HEK293 (cell line): ENCODE measurements around the gene BACE1.
"Not testable (repeated sequence)": the region's sequence is repeated elsewhere in the genome, so short reads cannot be mapped to it uniquely, and the experiment has no call there.

Experiments
- CTCF ChIA-PET: fragments of 350-600 bp; formaldehyde crosslinking; extraction: SDS; loops from one replicate; lab custom pipeline; 2021; ENCODE audit warnings: antibody characterized with exemption; lab: Yijun Ruan, JAX
- POLR2A ChIA-PET: fragments of 300-600 bp; formaldehyde crosslinking; extraction: SDS; loops from one replicate; lab custom pipeline; 2020; ENCODE audit warnings: antibody characterized with exemption, inconsistent platforms; lab: Yijun Ruan, JAX
- H3K27ac ChIP-seq: fragments of 200-500 bp; sonication (Bioruptor generic); 2 replicates; pipeline ENCODE4 v1.5.1; 2014; ENCODE audit warnings: low read depth, low read length, control low read depth, inconsistent platforms; ENCODE audit errors: extremely low read depth
- H3K36me3 ChIP-seq, 2 experiments: fragments of 200-500 bp in 1 of 2; sonication (Bioruptor generic) in 1 of 2; 1 replicate in 1 of 2; 2 replicates in 1 of 2; pipeline ENCODE4 v1.5.1; 2014 to 2017; ENCODE audit warnings: inconsistent platforms in 2 of 2, low read length in 2 of 2; ENCODE audit not compliant: control insufficient read depth in 2 of 2, insufficient read depth in 1 of 2
- H3K4me1 ChIP-seq: fragments of 200-500 bp; sonication (Bioruptor generic); 2 replicates; pipeline ENCODE4 v1.5.1; 2014; ENCODE audit warnings: mild to moderate bottlenecking, low read length, inconsistent platforms; ENCODE audit not compliant: control insufficient read depth, insufficient read depth
- H3K4me3 ChIP-seq: 2 replicates; pipeline ENCODE4 v1.5.1; 2011; ENCODE audit warnings: low read depth, mild to moderate bottlenecking, control low read depth, low read length, moderate library complexity
- H3K9me3 ChIP-seq: fragments of 200-500 bp; sonication (Bioruptor generic); 2 replicates; pipeline ENCODE4 v1.5.1; 2014; ENCODE audit warnings: low read depth, low read length, inconsistent platforms; ENCODE audit not compliant: control insufficient read depth, insufficient read depth
- GLI2 ChIP-seq: fragments of 450-650 bp; formaldehyde crosslinking; IDR thresholded peaks from 2 replicates; pipeline ENCODE4; 2017; ENCODE audit warnings: missing biosample characterization, missing genetic modification characterization, low read depth, borderline replicate concordance
- GLI4 ChIP-seq: fragments of 450-650 bp; formaldehyde crosslinking; IDR thresholded peaks from 2 replicates; pipeline ENCODE4 v1.5.1; 2016; ENCODE audit warnings: missing biosample characterization, missing genetic modification characterization
- KLF1 ChIP-seq: fragments of 450-650 bp; formaldehyde crosslinking; IDR thresholded peaks from 2 replicates; pipeline ENCODE4 v1.5.1; 2016; ENCODE audit warnings: missing biosample characterization, missing genetic modification characterization
- KLF10 ChIP-seq: fragments of 450-650 bp; IDR thresholded peaks from 2 replicates; pipeline ENCODE4 v1.5.1; 2018; ENCODE audit warnings: missing biosample characterization, mild to moderate bottlenecking, missing genetic modification characterization
- KLF8 ChIP-seq: fragments of 450-650 bp; formaldehyde crosslinking; IDR thresholded peaks from 2 replicates; pipeline ENCODE4 v1.5.1; 2016; ENCODE audit warnings: missing biosample characterization, missing genetic modification characterization
- YY1 ChIP-seq: fragments of 450-650 bp; formaldehyde crosslinking; IDR thresholded peaks from 2 replicates; pipeline ENCODE4 v1.5.1; 2018; ENCODE audit warnings: missing biosample characterization, missing genetic modification characterization
- ZBTB1 ChIP-seq: fragments of 450-650 bp; formaldehyde crosslinking; IDR thresholded peaks from 2 replicates; pipeline ENCODE4 v1.5.1; 2016; ENCODE audit warnings: missing biosample characterization, missing genetic modification characterization
- ZBTB21 ChIP-seq: fragments of 450-650 bp; formaldehyde crosslinking; IDR thresholded peaks from 2 replicates; pipeline ENCODE4 v1.5.1; 2017; ENCODE audit warnings: missing biosample characterization, missing genetic modification characterization
- ZFP37 ChIP-seq: fragments of 450-650 bp; formaldehyde crosslinking; IDR thresholded peaks from 2 replicates; pipeline ENCODE4 v1.5.1; 2016; ENCODE audit warnings: missing biosample characterization, missing genetic modification characterization
- ZFP41 ChIP-seq: fragments of 450-650 bp; formaldehyde crosslinking; IDR thresholded peaks from 2 replicates; pipeline ENCODE4 v1.5.1; 2016; ENCODE audit warnings: missing biosample characterization, missing genetic modification characterization, borderline replicate concordance
- ZNF132 ChIP-seq: fragments of 450-650 bp; formaldehyde crosslinking; IDR thresholded peaks from 2 replicates; pipeline ENCODE4 v1.5.1; 2017; ENCODE audit warnings: missing biosample characterization, missing genetic modification characterization, borderline replicate concordance
- ZNF223 ChIP-seq: fragments of 450-650 bp; formaldehyde crosslinking; IDR thresholded peaks from 2 replicates; pipeline ENCODE4 v1.5.1; 2016; ENCODE audit warnings: missing biosample characterization, missing genetic modification characterization
- ZNF404 ChIP-seq: fragments of 450-650 bp; formaldehyde crosslinking; IDR thresholded peaks from 2 replicates; pipeline ENCODE4 v1.5.1; 2017; ENCODE audit warnings: missing biosample characterization, missing genetic modification characterization
- ZNF501 ChIP-seq: fragments of 450-650 bp; formaldehyde crosslinking; IDR thresholded peaks from 2 replicates; pipeline ENCODE4 v1.5.1; 2016; ENCODE audit warnings: missing biosample characterization, missing genetic modification characterization
- ZNF521 ChIP-seq: fragments of 450-650 bp; formaldehyde crosslinking; IDR thresholded peaks from 2 replicates; pipeline ENCODE4 v1.5.1; 2017; ENCODE audit warnings: missing biosample characterization, mild to moderate bottlenecking, missing genetic modification characterization
- ZNF530 ChIP-seq: fragments of 450-650 bp; formaldehyde crosslinking; IDR thresholded peaks from 2 replicates; pipeline ENCODE4 v1.5.1; 2016; ENCODE audit warnings: low read depth, missing biosample characterization, missing genetic modification characterization
- ZNF560 ChIP-seq: fragments of 450-650 bp; formaldehyde crosslinking; IDR thresholded peaks from 2 replicates; pipeline ENCODE4 v1.5.1; 2017; ENCODE audit warnings: missing biosample characterization, missing genetic modification characterization, borderline replicate concordance
- ZNF600 ChIP-seq: fragments of 450-650 bp; formaldehyde crosslinking; IDR thresholded peaks from 2 replicates; pipeline ENCODE4 v1.5.1; 2016; ENCODE audit warnings: missing biosample characterization, missing genetic modification characterization
- ZNF843 ChIP-seq: fragments of 450-650 bp; formaldehyde crosslinking; IDR thresholded peaks from 2 replicates; pipeline ENCODE4 v1.5.1; 2016; ENCODE audit warnings: missing biosample characterization, missing genetic modification characterization
- ZXDB ChIP-seq: fragments of 450-650 bp; formaldehyde crosslinking; IDR thresholded peaks from 2 replicates; pipeline ENCODE4 v1.5.1; 2016; ENCODE audit warnings: missing biosample characterization, missing genetic modification characterization
- TF ChIP-seq, protein P1 (sequence below): fragments of 450-650 bp; formaldehyde crosslinking; IDR thresholded peaks from 2 replicates; pipeline ENCODE4 v1.5.1; 2016; ENCODE audit warnings: missing biosample characterization, missing genetic modification characterization
- TF ChIP-seq, protein P2 (sequence below): fragments of 450-650 bp; formaldehyde crosslinking; IDR thresholded peaks from 2 replicates; pipeline ENCODE4 v1.5.1; 2016; ENCODE audit warnings: missing biosample characterization, missing genetic modification characterization

BACE1 gene

DNA sequence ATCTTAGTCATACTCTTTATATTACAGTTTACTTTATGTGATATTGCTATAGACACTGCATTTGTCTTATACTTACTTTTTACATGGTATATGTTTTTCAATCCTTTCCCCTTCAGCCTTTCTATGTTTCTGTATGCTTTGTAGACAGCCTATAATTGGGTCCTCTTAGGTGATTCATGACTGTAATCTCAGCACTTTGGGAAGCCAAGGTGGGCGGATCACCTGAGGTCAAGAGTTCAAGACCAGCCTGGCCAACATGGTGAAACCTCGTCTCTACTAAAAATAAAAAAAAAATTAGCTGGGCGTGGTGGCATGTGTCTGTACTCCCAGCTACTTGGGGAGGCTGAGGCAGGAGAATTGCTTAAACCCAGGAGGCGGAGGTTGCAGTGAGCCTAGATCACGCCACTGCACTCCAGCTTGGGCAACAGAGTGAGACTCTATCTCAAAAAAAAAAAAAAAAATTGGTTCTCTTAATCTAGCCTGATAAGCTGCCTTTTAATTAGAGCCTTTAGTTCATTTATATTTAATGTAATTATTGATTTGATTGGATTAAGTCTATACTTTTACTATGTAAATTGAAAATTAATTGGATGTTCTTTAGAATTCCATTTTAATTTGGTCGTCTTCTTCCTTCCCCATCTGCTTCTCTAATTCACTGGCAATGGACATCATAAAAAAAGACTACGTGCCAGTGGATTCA is 51.3 kb downstream of the BACE1 start:
- H3K4me1 ChIP-seq, H3K9me3 ChIP-seq, H3K4me3 ChIP-seq, POLR2A ChIA-PET, H3K27ac ChIP-seq: not testable (repeated sequence)
- CTCF ChIA-PET = interaction anchor here (0.6 kb wide), 1 partner anchor 568 kb away, joined by 3 read pairs; no protein-coding TSS in a partner anchor
- H3K36me3 ChIP-seq = peaks cover 6 to 15% of the 10 kb centered on the region in 2 experiments; a peak in 2 of 3 replicates

DNA sequence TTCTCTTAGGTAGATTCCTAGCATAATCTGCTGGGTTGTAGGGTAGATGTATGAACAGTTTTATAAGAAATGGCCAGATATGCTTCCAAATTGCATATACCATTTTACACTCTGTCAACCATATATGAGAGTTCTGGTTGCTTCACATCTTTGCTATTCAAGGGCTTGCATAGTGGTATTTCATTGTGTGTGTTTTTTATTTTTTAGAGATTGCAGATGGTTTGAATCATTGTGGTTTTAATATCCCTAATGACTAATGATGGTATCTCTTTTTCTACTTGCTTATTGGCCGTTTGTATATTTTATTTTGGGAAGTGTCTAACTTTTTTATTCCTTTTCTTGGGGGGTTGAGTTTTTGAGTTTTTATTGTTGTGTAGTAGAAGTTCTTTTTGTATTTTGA is 56.6 kb downstream of the BACE1 start:
- no peaks in the 10 kb centered on the region for H3K4me1 ChIP-seq
- H3K27ac ChIP-seq = no peak overlapping the region
- TF ChIP-seq ZNF501 (tag by site-specific recombination) = no peak
- no peaks in the 10 kb centered on the region for H3K9me3 ChIP-seq
- POLR2A ChIA-PET = no interaction called here
- H3K36me3 ChIP-seq = peaks cover 9 to 21% of the 10 kb centered on the region in 2 experiments; a peak in 2 of 3 replicates
- no peak overlapping the region for H3K4me3 ChIP-seq
- CTCF ChIA-PET = no interaction called here

DNA sequence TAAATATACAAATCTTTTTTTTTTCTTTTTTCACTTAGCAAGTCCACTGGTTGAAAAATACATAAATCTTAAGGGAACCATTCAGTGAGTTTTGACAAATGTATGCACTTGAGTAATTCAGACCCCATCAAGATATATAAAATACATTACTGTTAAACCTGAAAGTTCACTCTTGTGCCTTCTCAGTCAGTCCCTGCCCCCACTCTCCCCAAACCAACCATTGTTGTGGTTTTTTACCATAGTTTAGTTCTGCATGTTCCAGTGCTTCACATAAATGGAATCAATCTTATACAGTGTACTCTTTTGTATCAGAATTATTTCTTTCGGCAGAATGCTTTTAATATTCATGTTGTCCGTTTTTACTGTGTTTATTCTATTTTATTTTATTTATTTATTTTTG is 57.5 kb downstream of the BACE1 start:
- no peaks in the 10 kb centered on the region for H3K4me1 ChIP-seq
- no peak for TF ChIP-seq ZFP37 (tag by site-specific recombination)
- TF ChIP-seq KLF8 (tag by site-specific recombination) = no peak
- TF ChIP-seq ZFP41 = no peak
- no peak for TF ChIP-seq GLI2 (tag by site-specific recombination)
- no peak for TF ChIP-seq KLF1
- no peak for TF ChIP-seq GLI4 (tag by site-specific recombination)
- TF ChIP-seq KLF10 (tag by site-specific recombination) = no peak
- TF ChIP-seq ZNF843 = no peak
- TF ChIP-seq YY1 (tag by site-specific recombination) = no peak
- no peak for TF ChIP-seq ZNF132 (tag by site-specific recombination)
- H3K27ac ChIP-seq = no peak overlapping the region
- peaks cover 6 to 29% of the 10 kb centered on the region in 2 experiments; a peak in 2 of 3 replicates for H3K36me3 ChIP-seq
- ChIA-PET POLR2A (no interaction called here), CTCF (no interaction called here)
- H3K9me3 ChIP-seq = no peaks in the 10 kb centered on the region
- no peak overlapping the region for H3K4me3 ChIP-seq

DNA sequence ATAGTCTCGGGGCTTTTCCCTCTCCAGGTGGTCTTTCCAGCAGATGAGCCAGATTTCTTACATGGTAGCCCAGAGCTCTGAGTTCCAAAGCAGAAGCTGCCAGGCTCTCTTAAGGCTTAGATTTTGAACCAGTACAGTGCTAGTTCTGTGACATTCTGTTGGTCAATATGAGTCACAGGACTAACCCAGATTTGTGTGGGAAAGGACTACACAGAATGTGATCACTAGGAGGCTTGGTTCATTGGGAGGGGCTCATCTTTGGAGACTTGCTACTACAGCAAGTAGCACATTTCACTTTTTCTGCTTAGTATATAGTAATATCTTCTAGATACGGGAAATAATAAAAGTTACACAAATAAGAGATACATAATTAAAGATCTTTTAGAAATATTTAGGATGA is 59.5 kb downstream of the BACE1 start:
- ChIA-PET POLR2A (no interaction called here), CTCF (interaction anchor here (0.9 kb wide), 1 partner anchor 60 kb away, joined by 3 read pairs; no protein-coding TSS in a partner anchor)
- TF ChIP-seq ZXDB (tag by site-specific recombination) = no peak
- TF ChIP-seq ZNF223 (tag by site-specific recombination) = no peak
- TF ChIP-seq, protein P1, sequence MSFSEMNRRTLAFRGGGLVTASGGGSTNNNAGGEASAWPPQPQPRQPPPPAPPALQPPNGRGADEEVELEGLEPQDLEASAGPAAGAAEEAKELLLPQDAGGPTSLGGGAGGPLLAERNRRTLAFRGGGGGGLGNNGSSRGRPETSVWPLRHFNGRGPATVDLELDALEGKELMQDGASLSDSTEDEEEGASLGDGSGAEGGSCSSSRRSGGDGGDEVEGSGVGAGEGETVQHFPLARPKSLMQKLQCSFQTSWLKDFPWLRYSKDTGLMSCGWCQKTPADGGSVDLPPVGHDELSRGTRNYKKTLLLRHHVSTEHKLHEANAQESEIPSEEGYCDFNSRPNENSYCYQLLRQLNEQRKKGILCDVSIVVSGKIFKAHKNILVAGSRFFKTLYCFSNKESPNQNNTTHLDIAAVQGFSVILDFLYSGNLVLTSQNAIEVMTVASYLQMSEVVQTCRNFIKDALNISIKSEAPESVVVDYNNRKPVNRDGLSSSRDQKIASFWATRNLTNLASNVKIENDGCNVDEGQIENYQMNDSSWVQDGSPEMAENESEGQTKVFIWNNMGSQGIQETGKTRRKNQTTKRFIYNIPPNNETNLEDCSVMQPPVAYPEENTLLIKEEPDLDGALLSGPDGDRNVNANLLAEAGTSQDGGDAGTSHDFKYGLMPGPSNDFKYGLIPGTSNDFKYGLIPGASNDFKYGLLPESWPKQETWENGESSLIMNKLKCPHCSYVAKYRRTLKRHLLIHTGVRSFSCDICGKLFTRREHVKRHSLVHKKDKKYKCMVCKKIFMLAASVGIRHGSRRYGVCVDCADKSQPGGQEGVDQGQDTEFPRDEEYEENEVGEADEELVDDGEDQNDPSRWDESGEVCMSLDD (tag by site-specific recombination) = no peak
- TF ChIP-seq, protein P2, sequence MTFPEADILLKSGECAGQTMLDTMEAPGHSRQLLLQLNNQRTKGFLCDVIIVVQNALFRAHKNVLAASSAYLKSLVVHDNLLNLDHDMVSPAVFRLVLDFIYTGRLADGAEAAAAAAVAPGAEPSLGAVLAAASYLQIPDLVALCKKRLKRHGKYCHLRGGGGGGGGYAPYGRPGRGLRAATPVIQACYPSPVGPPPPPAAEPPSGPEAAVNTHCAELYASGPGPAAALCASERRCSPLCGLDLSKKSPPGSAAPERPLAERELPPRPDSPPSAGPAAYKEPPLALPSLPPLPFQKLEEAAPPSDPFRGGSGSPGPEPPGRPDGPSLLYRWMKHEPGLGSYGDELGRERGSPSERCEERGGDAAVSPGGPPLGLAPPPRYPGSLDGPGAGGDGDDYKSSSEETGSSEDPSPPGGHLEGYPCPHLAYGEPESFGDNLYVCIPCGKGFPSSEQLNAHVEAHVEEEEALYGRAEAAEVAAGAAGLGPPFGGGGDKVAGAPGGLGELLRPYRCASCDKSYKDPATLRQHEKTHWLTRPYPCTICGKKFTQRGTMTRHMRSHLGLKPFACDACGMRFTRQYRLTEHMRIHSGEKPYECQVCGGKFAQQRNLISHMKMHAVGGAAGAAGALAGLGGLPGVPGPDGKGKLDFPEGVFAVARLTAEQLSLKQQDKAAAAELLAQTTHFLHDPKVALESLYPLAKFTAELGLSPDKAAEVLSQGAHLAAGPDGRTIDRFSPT (tag by site-specific recombination) = no peak
- no peak for TF ChIP-seq GLI2 (tag by site-specific recombination)
- TF ChIP-seq ZBTB1 = no peak
- TF ChIP-seq ZNF501 (tag by site-specific recombination) = no peak
- TF ChIP-seq ZNF521 = no peak
- TF ChIP-seq ZBTB21 (tag by site-specific recombination) = no peak
- no peak for TF ChIP-seq ZNF600 (tag by site-specific recombination)
- no peak for TF ChIP-seq ZNF560
- TF ChIP-seq ZNF404 (tag by site-specific recombination) = no peak
- TF ChIP-seq ZNF530 (tag by site-specific recombination) = no peak
- Histone ChIP-seq H3K36me3 (peaks cover 10 to 39% of the 10 kb centered on the region in 2 experiments; a peak in 2 of 3 replicates), H3K4me1 (no peaks in the 10 kb centered on the region), H3K9me3 (no peaks in the 10 kb centered on the region), H3K4me3 (no peak overlapping the region), H3K27ac (no peak overlapping the region)
